ENCODE data around the gene CDKN1C. TPM values are rescaled to one million over a fixed set of nuclear protein-coding genes. Genes with fewer than 3 reads are reported as not detected.

CDKN1C gene
- 12.2 TPM for total RNA-seq

DNA sequence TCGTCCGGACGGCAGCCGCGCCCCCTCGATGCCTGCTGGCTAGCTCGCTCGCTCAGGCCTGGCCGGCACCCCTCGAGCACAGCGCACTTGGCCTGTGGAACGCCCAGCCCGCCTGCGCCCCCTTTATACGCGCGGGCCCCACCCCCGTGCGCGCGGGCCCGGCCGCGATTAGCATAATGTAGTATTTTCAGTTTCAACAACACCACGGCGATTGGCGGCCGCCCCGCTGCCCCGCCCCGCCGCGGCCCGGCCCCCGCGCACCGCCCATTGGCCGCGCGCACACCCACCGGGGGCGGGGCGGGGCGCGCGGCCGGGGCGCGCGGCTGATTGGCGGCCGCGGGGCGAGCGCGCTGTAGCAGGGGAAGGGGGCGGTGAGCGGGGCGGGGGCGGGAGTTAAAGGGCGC lies at the start of gene CDKN1C:
TSS of gene CDKN1C (minus strand) at position 98 of the 404 bp plus-strand sequence. CDS start 319 bp downstream, outside the sequence.
- H3K4me3 ChIP-seq (ENCODE audit: low read length) = peak within 1 kb of the TSS; percentile 52
- H3K9me3 ChIP-seq (ENCODE audit: low read depth, low read length) = no peaks in the 10 kb centered on the region
- H3K4me1 ChIP-seq (ENCODE audit: insufficient read depth, low read length) = peaks cover 18% of the 10 kb centered on the region
- H3K27me3 ChIP-seq (ENCODE audit: insufficient read depth, low read length) = peaks cover 24% of the 10 kb centered on the region

GRCh38 chr11:2934611-2935239 lies 49.1 kb upstream of the CDKN1C start:
- H3K27me3 ChIP-seq (ENCODE audit: insufficient read depth, low read length) = peaks cover 5% of the 10 kb centered on the region
- H3K4me1 ChIP-seq (ENCODE audit: insufficient read depth, low read length) = peaks cover 30% of the 10 kb centered on the region
- no peak overlapping the region for H3K4me3 ChIP-seq (ENCODE audit: low read length)
- peaks cover 13% of the 10 kb centered on the region for H3K9me3 ChIP-seq (ENCODE audit: low read depth, low read length)

DNA sequence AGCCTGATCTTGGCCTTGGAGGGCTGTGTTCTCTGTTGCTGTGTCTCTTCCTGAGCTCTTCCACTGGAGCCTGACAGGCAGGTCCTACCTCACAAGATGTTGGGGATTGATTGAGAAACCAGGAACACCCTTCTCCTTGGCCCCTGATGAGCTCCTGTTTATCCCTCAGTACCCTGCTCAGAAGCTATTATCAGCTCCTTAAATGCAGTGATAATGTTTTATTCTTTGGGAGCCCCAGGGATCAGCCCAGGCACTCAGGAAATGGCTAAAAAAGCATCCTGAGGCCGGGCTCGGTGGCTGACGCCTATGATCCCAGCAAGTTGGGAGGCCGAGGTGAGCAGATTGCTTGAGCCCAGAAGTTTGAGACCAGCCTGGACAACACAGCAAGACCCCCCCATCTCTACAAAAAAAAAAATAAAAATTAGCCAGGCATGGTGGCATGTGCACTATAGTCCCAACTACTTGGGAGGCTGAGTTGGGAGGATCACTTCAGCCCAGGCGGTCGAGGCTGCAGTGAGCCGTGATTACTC lies 48.5 kb upstream of the CDKN1C start:
- peaks cover 6% of the 10 kb centered on the region for H3K27me3 ChIP-seq (ENCODE audit: insufficient read depth, low read length)
- peaks cover 13% of the 10 kb centered on the region for H3K9me3 ChIP-seq (ENCODE audit: low read depth, low read length)
- peaks cover 34% of the 10 kb centered on the region for H3K4me1 ChIP-seq (ENCODE audit: insufficient read depth, low read length)
- H3K4me3 ChIP-seq (ENCODE audit: low read length) = no peak overlapping the region

DNA sequence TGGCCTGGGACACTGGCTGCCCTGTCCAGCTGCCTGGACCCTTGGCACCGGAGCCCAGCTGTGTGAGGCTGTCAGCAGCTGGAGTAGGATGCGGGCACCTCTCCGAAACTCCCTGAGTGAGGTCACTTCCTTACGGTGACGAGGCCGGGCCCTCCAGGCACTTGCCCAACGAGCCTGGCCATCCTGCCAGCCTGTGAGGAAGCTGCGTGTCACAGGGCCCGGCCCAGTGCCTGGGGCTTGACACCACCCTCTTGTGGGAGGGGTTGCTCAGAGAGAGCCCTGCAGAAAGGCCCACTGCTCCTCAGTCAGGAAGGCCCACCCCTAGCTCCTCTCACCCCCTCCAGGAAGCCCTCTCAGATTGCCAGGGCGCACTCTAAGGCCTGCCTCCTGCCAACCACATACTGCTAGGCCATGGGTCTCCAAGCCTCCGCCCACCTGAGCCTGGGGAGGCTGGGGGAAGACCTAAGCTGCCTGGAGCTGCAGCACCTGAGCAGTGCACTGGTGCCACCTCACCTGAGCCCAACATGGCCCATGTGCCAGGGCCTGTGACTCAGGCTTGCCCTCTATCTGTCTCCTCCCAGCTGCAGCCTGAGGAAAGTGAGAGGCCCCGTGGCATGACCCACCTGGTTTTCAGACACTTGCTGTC lies 47.9 kb upstream of the CDKN1C start:
- no peak overlapping the region for H3K4me3 ChIP-seq (ENCODE audit: low read length)
- H3K9me3 ChIP-seq (ENCODE audit: low read depth, low read length) = peaks cover 10% of the 10 kb centered on the region
- peaks cover 40% of the 10 kb centered on the region for H3K4me1 ChIP-seq (ENCODE audit: insufficient read depth, low read length)
- peaks cover 8% of the 10 kb centered on the region for H3K27me3 ChIP-seq (ENCODE audit: insufficient read depth, low read length)

- peaks cover 4% of the 10 kb centered on the region for H3K9me3 ChIP-seq (ENCODE audit: low read depth, low read length)
- H3K4me3 ChIP-seq (ENCODE audit: low read length) = no peak overlapping the region
- peaks cover 46% of the 10 kb centered on the region for H3K4me1 ChIP-seq (ENCODE audit: insufficient read depth, low read length)
Observed at GRCh38 chr11:2932850-2933251, 47.3 kb upstream of the CDKN1C start.

GRCh38 chr11:2931771-2932738 lies 46.5 kb upstream of the CDKN1C start:
- Histone ChIP-seq H3K9me3 (ENCODE audit: low read depth, low read length) (no peaks in the 10 kb centered on the region), H3K27me3 (ENCODE audit: insufficient read depth, low read length) (peaks cover 22% of the 10 kb centered on the region), H3K4me1 (ENCODE audit: insufficient read depth, low read length) (peaks cover 49% of the 10 kb centered on the region), H3K4me3 (ENCODE audit: low read length) (no peak overlapping the region)

More at GRCh38 chr11:2932850-2933251, 47.3 kb upstream of the CDKN1C start:
- H3K27me3 ChIP-seq (ENCODE audit: insufficient read depth, low read length) = peaks cover 14% of the 10 kb centered on the region

GRCh38 chr11:2931420-2931746 lies 45.8 kb upstream of the CDKN1C start:
- peaks cover 26% of the 10 kb centered on the region for H3K27me3 ChIP-seq (ENCODE audit: insufficient read depth, low read length)
- peaks cover 49% of the 10 kb centered on the region for H3K4me1 ChIP-seq (ENCODE audit: insufficient read depth, low read length)
- H3K4me3 ChIP-seq (ENCODE audit: low read length) = no peak overlapping the region
- no peaks in the 10 kb centered on the region for H3K9me3 ChIP-seq (ENCODE audit: low read depth, low read length)

DNA sequence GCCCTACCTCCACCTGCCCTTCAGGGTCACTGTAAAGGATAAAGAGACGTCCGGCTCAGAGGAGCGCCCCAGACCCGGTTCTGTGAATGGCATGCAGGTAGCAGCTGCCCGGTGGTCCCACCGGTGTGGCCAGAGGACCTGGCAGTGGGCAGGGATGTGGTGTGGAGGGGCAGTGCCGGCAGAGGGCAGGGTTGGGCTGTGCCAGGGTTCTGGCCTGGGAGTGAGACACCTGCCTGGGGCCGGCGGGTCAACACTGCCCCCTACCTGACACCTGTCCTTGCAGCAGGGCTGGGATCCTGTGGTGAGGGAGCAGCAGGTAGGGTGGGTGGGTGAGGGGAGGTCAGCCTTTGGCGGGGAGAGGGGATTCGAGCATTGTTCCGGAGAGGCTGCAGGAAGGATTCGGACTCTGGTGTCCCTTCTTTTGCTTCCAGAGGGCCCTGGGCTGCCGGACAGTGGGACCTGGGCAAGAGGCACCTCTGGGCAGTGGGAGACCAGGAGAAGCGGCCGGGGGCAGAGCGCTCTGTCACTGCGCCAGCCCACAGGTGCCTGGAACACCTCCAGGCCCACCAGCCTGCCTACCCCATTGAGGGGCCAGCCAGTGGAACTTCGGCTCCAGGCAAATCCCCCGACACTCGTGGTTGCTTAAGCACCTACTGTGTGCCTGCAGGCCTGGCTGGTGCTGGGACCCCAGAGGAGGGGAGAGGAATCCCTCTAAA lies 45.3 kb upstream of the CDKN1C start:
- H3K9me3 ChIP-seq (ENCODE audit: low read depth, low read length) = no peaks in the 10 kb centered on the region
- peaks cover 26% of the 10 kb centered on the region for H3K27me3 ChIP-seq (ENCODE audit: insufficient read depth, low read length)
- H3K4me1 ChIP-seq (ENCODE audit: insufficient read depth, low read length) = peaks cover 49% of the 10 kb centered on the region
- no peak overlapping the region for H3K4me3 ChIP-seq (ENCODE audit: low read length)

GRCh38 chr11:2929950-2930703 lies 44.6 kb upstream of the CDKN1C start:
- Histone ChIP-seq H3K27me3 (ENCODE audit: insufficient read depth, low read length) (peaks cover 26% of the 10 kb centered on the region), H3K9me3 (ENCODE audit: low read depth, low read length) (no peaks in the 10 kb centered on the region), H3K4me3 (ENCODE audit: low read length) (peak overlapping the region; percentile 32), H3K4me1 (ENCODE audit: insufficient read depth, low read length) (peaks cover 49% of the 10 kb centered on the region)

DNA sequence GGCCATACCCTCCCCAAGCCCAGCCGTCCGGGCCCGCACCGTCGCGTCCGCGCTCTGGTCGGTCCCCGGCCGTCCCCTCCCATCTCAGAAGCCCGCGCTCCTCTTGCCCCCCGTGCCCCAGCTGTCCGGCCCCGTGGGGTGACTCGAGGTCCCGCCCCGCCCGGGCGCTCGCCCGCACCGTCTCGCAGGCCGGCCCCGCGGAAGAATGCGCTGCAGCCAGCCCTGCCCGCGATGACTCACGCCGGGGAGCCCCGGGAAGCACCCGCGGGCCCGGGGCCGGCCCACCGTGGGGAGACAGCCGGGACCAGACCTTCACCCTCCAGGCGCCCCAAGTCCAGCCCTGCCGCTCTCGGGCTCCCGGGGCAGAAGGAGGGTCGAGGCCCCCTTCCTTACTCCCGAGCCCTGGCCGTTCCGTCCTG lies 44.0 kb upstream of the CDKN1C start:
- H3K9me3 ChIP-seq (ENCODE audit: low read depth, low read length) = no peaks in the 10 kb centered on the region
- peaks cover 26% of the 10 kb centered on the region for H3K27me3 ChIP-seq (ENCODE audit: insufficient read depth, low read length)
- H3K4me3 ChIP-seq (ENCODE audit: low read length) = peak overlapping the region; percentile 32
- peaks cover 49% of the 10 kb centered on the region for H3K4me1 ChIP-seq (ENCODE audit: insufficient read depth, low read length)

DNA sequence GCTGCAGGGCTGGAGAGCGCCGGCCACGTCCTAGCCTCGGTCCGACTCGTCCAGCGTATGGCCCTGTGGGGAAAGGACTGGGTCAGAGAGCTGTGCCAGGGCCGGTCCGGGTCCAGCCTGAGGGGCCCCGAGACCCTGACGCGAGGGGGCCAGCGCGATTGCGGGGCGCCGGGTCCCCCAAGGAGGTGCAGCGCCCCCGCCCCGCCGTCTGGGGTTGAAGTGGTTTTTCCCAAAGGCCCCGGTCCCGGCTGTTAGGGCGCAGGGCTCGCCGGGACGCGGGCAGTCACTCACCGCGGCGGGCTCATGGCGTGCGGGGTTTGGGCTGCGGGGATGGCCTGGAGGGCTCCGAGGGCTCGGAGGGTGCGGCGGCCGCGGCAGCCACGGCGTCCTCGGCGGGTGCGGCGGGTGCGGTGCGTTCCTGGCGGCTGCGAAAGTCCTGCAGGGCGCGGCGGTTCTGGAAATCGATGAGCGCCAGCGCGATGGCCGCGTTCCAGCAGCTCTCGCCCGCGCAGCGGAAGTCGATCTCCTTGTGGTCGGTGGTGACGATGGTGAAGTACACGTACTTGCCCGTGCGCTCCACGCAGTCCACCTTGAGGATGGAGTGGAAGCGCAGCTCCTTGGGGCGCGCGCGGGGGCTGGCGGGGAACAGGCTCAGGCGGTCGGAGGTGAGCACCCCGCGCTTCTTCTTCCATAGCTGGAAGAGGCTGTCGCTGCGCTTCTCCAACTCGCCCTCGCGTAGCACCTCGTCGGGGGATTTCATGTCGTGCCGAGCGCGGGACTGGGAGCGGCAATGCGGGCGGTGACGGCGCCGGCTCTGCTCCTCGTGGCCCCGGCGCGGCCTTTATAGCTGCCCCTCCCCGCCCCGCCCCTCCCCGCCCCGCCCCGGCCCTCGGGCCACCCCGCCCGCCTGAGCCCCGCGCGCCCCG lies 43.3 kb upstream of the CDKN1C start, which contains the start of gene PHLDA2:
TSS of gene PHLDA2 (minus strand) at position 816 of the 926 bp plus-strand sequence. CDS start at position 760, 56 bp downstream.
- Histone ChIP-seq H3K4me3 (ENCODE audit: low read length) (peak within 1 kb of the TSS; percentile 32), H3K4me1 (ENCODE audit: insufficient read depth, low read length) (peaks cover 47% of the 10 kb centered on the region), H3K9me3 (ENCODE audit: low read depth, low read length) (no peaks in the 10 kb centered on the region), H3K27me3 (ENCODE audit: insufficient read depth, low read length) (peaks cover 26% of the 10 kb centered on the region)

DNA sequence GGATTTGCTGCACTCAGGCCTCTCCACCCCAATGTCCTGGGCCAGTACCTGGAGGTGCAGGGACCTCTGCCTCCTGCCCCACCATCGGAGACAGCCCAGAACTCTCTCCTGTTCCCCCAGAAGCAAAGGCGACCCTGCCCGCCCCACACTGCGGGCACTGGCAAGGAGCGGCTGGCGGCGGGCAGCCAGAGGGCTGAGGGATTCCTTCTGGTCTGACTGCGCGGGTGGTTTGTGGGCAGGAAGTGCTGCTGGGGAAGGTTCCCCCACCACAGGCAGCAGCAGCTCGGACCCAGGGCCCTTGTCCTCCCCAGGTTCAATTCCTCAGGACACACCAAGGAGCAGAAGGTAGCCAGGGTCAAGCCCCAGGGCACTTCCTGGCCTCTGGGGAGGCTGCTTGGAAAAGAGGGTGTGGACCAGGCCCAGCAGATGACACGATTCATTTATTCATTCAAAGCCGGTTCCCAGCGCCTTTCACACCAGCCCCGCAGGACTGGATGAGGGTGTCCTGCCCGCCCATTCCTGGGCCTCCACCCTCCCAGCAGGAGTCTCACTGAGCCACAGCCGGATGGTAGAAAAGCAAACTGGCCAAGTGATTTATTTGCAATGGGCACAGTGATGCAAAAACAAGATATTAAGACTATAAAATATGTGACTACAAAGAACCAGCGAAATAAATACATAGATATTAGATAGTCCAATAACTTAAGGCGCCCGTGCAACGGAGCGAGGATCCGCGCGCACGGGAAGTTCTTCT lies 42.5 kb upstream of the CDKN1C start:
- no peak overlapping the region for H3K4me3 ChIP-seq (ENCODE audit: low read length)
- H3K27me3 ChIP-seq (ENCODE audit: insufficient read depth, low read length) = peaks cover 26% of the 10 kb centered on the region
- H3K4me1 ChIP-seq (ENCODE audit: insufficient read depth, low read length) = peaks cover 39% of the 10 kb centered on the region
- no peaks in the 10 kb centered on the region for H3K9me3 ChIP-seq (ENCODE audit: low read depth, low read length)
